SU-DHL-6 (cell line): Measurements from ENCODE around the gene PRRX1.

Experiments
- H2AFZ ChIP-seq: fragments of 200-600 bp; sonication (generic); 2 replicates; pipeline ENCODE4 v1.6.1; 2014; ENCODE audit warnings: low read depth, mild to moderate bottlenecking, moderate library complexity, mixed read lengths, antibody characterized with exemption, low read length; ENCODE audit not compliant: severe bottlenecking
- H3F3A ChIP-seq: fragments of 200-600 bp; shearing (Covaris generic); 2 replicates; pipeline ENCODE4 v1.6.0; 2016; ENCODE audit warnings: antibody characterized with exemption, mild to moderate bottlenecking; ENCODE audit not compliant: insufficient read depth
- H3K27ac ChIP-seq: fragments of 200-600 bp; sonication (generic); 2 replicates; pipeline ENCODE4 v1.5.1; 2016; ENCODE audit warnings: low read depth, mild to moderate bottlenecking, low read length, moderate library complexity, mixed read lengths
- H3K27me3 ChIP-seq: fragments of 200-600 bp; sonication (generic), shearing (Covaris generic); 2 replicates; pipeline ENCODE4 v1.6.0; 2014; ENCODE audit warnings: mild to moderate bottlenecking, low read length
- H3K36me3 ChIP-seq: fragments of 200-600 bp; sonication (generic); 2 replicates; pipeline ENCODE4 v1.6.1; 2014; ENCODE audit warnings: mild to moderate bottlenecking, low read length, mixed read lengths
- H3K4me2 ChIP-seq: fragments of 300-600, 200-600 bp; shearing (Covaris generic), sonication (generic); 2 replicates; pipeline ENCODE4 v1.6.0; 2014; ENCODE audit warnings: low read length, low read depth, mild to moderate bottlenecking; ENCODE audit not compliant: poor library complexity, severe bottlenecking
- H3K4me3 ChIP-seq: fragments of 200-600 bp; sonication (generic); 2 replicates; pipeline ENCODE4 v1.5.1; 2014; ENCODE audit warnings: antibody characterized with exemption, low read length, mild to moderate bottlenecking, mixed read lengths; ENCODE audit not compliant: insufficient read depth, poor library complexity, severe bottlenecking
- H3K79me2 ChIP-seq: fragments of 200-600 bp; sonication (generic); 2 replicates; pipeline ENCODE4 v1.6.1; 2014; ENCODE audit warnings: mild to moderate bottlenecking, low read length, moderate library complexity; ENCODE audit not compliant: insufficient read depth
- H3K9ac ChIP-seq: fragments of 200-600 bp; sonication (generic); 2 replicates; pipeline ENCODE4 v1.7.0; 2014; ENCODE audit warnings: mild to moderate bottlenecking, low read length
- H3K9me2 ChIP-seq: fragments of 200-600 bp; sonication (generic); replicated peaks from 2 replicates; pipeline ENCODE4 v1.6.1; 2014; ENCODE audit warnings: low read length; ENCODE audit not compliant: insufficient read depth
- H3K9me3 ChIP-seq: fragments of 200-600 bp; sonication (generic); 2 replicates; pipeline ENCODE4 v1.6.1; 2014; ENCODE audit warnings: low read length, mixed read lengths; ENCODE audit not compliant: insufficient read depth
- H4K20me1 ChIP-seq: fragments of 200-600 bp; sonication (generic); 2 replicates; pipeline ENCODE4 v1.6.1; 2014; ENCODE audit warnings: low read depth, mild to moderate bottlenecking, antibody characterized with exemption, low read length, moderate library complexity, mixed read lengths
- EZH2phosphoT487 ChIP-seq: fragments of 200-600 bp; sonication (generic), shearing (Covaris generic); conservative IDR thresholded peaks from 2 replicates; pipeline ENCODE4 v1.6.1; 2018; ENCODE audit warnings: mild to moderate bottlenecking, antibody characterized with exemption, low read length, moderate library complexity, mixed read lengths
- TF ChIP-seq, protein P1 (sequence below): fragments of 200-600 bp; sonication (generic); IDR thresholded peaks from one replicate; pipeline ENCODE4 v1.5.1; 2017; ENCODE audit warnings: antibody characterized with exemption, mild to moderate bottlenecking, low read length, moderate library complexity; ENCODE audit not compliant: insufficient read depth, poor library complexity, severe bottlenecking

Gene PRRX1

DNA sequence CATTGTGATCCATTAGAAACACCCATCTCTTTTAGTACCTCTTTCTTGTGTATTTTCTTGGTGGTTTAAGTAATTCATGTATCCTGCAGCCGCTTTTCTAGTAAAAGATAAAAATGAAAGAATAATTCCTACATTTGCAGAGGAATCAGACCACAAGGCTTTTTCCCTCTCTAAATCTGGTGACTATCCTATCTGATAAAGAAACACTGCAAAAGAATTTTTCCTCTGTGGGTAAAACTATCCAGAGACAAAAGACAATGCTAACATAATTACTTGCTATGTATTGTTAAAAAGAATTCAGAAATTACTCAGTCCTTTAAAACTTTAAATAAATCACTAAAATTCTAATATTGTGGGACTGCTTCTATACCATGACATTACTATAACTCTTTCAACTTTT lies 51.0 kb downstream of the PRRX1 start:
- Histone ChIP-seq H3F3A (no peaks in the 10 kb centered on the region), H3K79me2 (no peaks in the 10 kb centered on the region), H3K4me3 (no peak overlapping the region)

DNA sequence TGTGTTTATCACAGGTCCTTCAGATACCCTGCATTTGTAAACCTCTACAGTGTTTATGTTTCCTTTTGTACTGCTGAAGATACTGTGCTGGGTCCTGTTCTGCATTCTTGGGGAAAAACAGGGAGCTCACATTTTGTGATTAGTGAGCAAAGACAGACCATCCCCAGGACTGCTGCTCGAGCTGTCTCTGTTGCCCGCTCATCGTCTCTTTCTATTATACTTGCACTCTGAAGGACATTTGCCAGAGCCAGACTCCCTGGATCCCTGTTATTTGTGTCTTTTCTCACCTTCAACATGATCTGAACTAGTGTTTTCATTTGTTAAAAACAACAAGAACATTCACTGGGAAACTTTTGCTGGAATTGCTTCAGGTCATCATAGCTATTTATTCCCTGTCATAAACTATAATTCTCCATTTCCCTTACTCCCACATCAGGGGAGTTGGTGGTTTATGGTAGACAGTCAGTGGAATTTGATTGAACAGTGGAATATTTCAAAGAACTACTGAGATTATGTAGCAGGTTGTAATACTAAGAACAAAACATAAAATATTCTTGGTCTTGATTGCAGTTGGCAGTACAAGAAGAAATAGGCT lies 53.0 kb downstream of the PRRX1 start:
- no peak overlapping the region for H3K27ac ChIP-seq
- H3K4me2 ChIP-seq = no peak overlapping the region
- H3K79me2 ChIP-seq = no peaks in the 10 kb centered on the region
- H3K9me2 ChIP-seq = no peaks in the 10 kb centered on the region
- no peaks in the 10 kb centered on the region for H3K9me3 ChIP-seq
- H4K20me1 ChIP-seq = no peaks in the 10 kb centered on the region
- no peak overlapping the region for H3K4me3 ChIP-seq
- TF ChIP-seq EZH2phosphoT487 = no peak
- TF ChIP-seq, protein P1, sequence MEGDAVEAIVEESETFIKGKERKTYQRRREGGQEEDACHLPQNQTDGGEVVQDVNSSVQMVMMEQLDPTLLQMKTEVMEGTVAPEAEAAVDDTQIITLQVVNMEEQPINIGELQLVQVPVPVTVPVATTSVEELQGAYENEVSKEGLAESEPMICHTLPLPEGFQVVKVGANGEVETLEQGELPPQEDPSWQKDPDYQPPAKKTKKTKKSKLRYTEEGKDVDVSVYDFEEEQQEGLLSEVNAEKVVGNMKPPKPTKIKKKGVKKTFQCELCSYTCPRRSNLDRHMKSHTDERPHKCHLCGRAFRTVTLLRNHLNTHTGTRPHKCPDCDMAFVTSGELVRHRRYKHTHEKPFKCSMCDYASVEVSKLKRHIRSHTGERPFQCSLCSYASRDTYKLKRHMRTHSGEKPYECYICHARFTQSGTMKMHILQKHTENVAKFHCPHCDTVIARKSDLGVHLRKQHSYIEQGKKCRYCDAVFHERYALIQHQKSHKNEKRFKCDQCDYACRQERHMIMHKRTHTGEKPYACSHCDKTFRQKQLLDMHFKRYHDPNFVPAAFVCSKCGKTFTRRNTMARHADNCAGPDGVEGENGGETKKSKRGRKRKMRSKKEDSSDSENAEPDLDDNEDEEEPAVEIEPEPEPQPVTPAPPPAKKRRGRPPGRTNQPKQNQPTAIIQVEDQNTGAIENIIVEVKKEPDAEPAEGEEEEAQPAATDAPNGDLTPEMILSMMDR = no peak
- no peak overlapping the region for H3K9ac ChIP-seq
- no peaks in the 10 kb centered on the region for H3F3A ChIP-seq
- no peak overlapping the region for H2AFZ ChIP-seq
- H3K36me3 ChIP-seq = no peaks in the 10 kb centered on the region
- H3K27me3 ChIP-seq = no peaks in the 10 kb centered on the region

More for the DNA sequence above, 51.0 kb downstream of the PRRX1 start:
- Histone ChIP-seq H3K9me2 (no peaks in the 10 kb centered on the region), H2AFZ (no peak overlapping the region), H4K20me1 (no peaks in the 10 kb centered on the region), H3K9me3 (no peaks in the 10 kb centered on the region), H3K27me3 (no peaks in the 10 kb centered on the region), H3K4me2 (no peak overlapping the region), H3K27ac (no peak overlapping the region), H3K9ac (no peak overlapping the region), H3K36me3 (no peaks in the 10 kb centered on the region)
- TF ChIP-seq, protein P1 = no peak
- TF ChIP-seq EZH2phosphoT487 = no peak

DNA sequence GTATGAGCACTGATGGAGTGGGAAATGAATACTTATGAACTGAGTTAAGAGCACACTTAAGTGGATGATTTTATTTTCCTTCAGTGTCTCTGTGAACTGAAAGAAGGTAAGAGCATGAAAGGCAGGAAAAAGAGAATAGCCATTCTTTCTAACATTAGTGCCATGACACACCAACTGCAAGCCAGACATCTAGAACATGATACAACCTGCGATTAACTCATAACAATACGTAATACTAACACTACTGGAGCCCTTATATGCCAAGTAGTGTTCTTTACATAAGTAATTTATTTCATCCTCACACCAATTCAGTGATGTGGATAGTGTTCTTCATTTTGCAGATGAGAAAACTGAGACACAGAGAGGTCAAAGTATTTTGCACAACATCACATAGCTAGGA lies 56.7 kb downstream of the PRRX1 start:
- Histone ChIP-seq H3F3A (no peaks in the 10 kb centered on the region), H3K36me3 (no peaks in the 10 kb centered on the region)

More for the DNA sequence above, 56.7 kb downstream of the PRRX1 start:
- Histone ChIP-seq H4K20me1 (no peaks in the 10 kb centered on the region), H3K4me2 (no peak overlapping the region), H3K9me3 (no peaks in the 10 kb centered on the region), H3K9ac (no peak overlapping the region), H3K9me2 (no peaks in the 10 kb centered on the region), H3K79me2 (no peaks in the 10 kb centered on the region), H2AFZ (no peak overlapping the region), H3K27me3 (no peaks in the 10 kb centered on the region), H3K4me3 (no peak overlapping the region), H3K27ac (no peak overlapping the region)
- TF ChIP-seq EZH2phosphoT487 = no peak
- TF ChIP-seq, protein P1 = no peak
